ENCODE measurements around the gene SPTAN1.

The SPTAN1 gene

DNA sequence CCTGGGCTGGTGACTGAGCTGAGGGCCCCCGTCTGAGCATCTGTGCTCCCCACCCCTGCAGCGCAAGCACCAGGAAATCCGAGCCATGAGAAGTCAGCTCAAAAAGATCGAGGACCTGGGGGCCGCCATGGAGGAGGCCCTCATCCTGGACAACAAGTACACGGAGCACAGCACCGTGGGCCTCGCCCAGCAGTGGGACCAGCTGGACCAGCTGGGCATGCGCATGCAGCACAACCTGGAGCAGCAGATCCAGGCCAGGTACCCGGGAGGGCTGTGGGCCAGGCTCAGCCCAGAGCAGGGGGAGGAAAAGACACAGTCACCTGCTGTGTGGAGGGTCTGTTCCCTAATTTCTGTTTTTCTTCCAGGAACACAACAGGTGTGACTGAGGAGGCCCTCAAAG is 79.7 kb downstream of the SPTAN1 start:
- TF ChIP-seq SNAI2 (CRISPR knock-in tag; IDR thresholded peaks at IDR 0.05) (no peak), ZNF8 (CRISPR knock-in tag; IDR thresholded peaks at IDR 0.05) (no peak), RARB (CRISPR knock-in tag; IDR thresholded peaks at IDR 0.05) (no peak), BACH2 (CRISPR knock-in tag; IDR thresholded peaks at IDR 0.05; ENCODE audit: borderline replicate concordance) (no peak), ZFP30 (CRISPR knock-in tag; IDR thresholded peaks at IDR 0.05) (no peak), GLIS3 (CRISPR knock-in tag; IDR thresholded peaks at IDR 0.05) (no peak), TOX (CRISPR knock-in tag; IDR thresholded peaks at IDR 0.05; ENCODE audit: borderline replicate concordance) (no peak), ARNTL (CRISPR knock-in tag; IDR thresholded peaks at IDR 0.05; ENCODE audit: borderline replicate concordance, low read depth) (no peak), ZNF565 (CRISPR knock-in tag; conservative IDR thresholded peaks at IDR 0.05; ENCODE audit: low read depth) (no peak), CSDC2 (CRISPR knock-in tag; IDR thresholded peaks at IDR 0.05) (no peak), OSR1 (CRISPR knock-in tag; IDR thresholded peaks at IDR 0.05) (no peak), PPARA (CRISPR knock-in tag; IDR thresholded peaks at IDR 0.05; ENCODE audit: borderline replicate concordance) (no peak), ZC3H10 (CRISPR knock-in tag; IDR thresholded peaks at IDR 0.05) (no peak), ISL1 (CRISPR knock-in tag; IDR thresholded peaks at IDR 0.05) (no peak), ZNF70 (CRISPR knock-in tag; IDR thresholded peaks at IDR 0.05) (no peak), TCF4 (CRISPR knock-in tag; IDR thresholded peaks at IDR 0.05; ENCODE audit: borderline replicate concordance) (no peak)
- TF ChIP-seq, protein P1, sequence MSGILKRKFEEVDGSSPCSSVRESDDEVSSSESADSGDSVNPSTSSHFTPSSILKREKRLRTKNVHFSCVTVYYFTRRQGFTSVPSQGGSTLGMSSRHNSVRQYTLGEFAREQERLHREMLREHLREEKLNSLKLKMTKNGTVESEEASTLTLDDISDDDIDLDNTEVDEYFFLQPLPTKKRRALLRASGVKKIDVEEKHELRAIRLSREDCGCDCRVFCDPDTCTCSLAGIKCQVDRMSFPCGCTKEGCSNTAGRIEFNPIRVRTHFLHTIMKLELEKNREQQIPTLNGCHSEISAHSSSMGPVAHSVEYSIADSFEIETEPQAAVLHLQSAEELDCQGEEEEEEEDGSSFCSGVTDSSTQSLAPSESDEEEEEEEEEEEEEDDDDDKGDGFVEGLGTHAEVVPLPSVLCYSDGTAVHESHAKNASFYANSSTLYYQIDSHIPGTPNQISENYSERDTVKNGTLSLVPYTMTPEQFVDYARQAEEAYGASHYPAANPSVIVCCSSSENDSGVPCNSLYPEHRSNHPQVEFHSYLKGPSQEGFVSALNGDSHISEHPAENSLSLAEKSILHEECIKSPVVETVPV (CRISPR knock-in tag; IDR thresholded peaks at IDR 0.05), result no peak
- TF ChIP-seq, protein P2, sequence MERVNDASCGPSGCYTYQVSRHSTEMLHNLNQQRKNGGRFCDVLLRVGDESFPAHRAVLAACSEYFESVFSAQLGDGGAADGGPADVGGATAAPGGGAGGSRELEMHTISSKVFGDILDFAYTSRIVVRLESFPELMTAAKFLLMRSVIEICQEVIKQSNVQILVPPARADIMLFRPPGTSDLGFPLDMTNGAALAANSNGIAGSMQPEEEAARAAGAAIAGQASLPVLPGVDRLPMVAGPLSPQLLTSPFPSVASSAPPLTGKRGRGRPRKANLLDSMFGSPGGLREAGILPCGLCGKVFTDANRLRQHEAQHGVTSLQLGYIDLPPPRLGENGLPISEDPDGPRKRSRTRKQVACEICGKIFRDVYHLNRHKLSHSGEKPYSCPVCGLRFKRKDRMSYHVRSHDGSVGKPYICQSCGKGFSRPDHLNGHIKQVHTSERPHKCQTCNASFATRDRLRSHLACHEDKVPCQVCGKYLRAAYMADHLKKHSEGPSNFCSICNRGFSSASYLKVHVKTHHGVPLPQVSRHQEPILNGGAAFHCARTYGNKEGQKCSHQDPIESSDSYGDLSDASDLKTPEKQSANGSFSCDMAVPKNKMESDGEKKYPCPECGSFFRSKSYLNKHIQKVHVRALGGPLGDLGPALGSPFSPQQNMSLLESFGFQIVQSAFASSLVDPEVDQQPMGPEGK (CRISPR knock-in tag; IDR thresholded peaks at IDR 0.05; ENCODE audit: borderline replicate concordance), result no peak
- TF ChIP-seq, protein P3, sequence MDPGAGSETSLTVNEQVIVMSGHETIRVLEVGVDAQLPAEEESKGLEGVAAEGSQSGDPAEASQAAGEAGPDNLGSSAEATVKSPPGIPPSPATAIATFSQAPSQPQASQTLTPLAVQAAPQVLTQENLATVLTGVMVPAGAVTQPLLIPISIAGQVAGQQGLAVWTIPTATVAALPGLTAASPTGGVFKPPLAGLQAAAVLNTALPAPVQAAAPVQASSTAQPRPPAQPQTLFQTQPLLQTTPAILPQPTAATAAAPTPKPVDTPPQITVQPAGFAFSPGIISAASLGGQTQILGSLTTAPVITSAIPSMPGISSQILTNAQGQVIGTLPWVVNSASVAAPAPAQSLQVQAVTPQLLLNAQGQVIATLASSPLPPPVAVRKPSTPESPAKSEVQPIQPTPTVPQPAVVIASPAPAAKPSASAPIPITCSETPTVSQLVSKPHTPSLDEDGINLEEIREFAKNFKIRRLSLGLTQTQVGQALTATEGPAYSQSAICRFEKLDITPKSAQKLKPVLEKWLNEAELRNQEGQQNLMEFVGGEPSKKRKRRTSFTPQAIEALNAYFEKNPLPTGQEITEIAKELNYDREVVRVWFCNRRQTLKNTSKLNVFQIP (CRISPR knock-in tag; IDR thresholded peaks at IDR 0.05; ENCODE audit: borderline replicate concordance, low read depth), result no peak
- TF ChIP-seq, protein P4, sequence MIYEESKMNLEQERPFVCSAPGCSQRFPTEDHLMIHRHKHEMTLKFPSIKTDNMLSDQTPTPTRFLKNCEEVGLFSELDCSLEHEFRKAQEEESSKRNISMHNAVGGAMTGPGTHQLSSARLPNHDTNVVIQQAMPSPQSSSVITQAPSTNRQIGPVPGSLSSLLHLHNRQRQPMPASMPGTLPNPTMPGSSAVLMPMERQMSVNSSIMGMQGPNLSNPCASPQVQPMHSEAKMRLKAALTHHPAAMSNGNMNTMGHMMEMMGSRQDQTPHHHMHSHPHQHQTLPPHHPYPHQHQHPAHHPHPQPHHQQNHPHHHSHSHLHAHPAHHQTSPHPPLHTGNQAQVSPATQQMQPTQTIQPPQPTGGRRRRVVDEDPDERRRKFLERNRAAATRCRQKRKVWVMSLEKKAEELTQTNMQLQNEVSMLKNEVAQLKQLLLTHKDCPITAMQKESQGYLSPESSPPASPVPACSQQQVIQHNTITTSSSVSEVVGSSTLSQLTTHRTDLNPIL (CRISPR knock-in tag; IDR thresholded peaks at IDR 0.05; ENCODE audit: low read depth), result no peak
- ATAC-seq, result no peak

DNA sequence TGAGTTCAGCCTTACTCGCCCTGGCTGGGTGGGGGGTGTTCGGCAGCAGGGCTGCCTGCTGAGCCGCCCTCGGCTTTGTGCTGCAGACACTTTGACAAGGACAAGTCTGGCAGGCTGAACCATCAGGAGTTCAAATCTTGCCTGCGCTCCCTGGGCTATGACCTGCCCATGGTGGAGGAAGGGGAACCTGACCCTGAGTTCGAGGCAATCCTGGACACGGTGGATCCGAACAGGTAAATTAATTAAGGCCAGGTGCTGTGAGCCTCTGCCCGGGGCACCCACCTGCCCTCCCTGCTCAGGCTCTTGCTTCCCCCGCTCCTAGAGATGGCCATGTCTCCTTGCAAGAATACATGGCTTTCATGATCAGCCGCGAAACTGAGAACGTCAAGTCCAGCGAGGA is 80.1 kb downstream of the SPTAN1 start:
- ATAC-seq, result no peak
- no peak for TF ChIP-seq ZNF565 (CRISPR knock-in tag; conservative IDR thresholded peaks at IDR 0.05; ENCODE audit: low read depth)
- TF ChIP-seq RARB (CRISPR knock-in tag; IDR thresholded peaks at IDR 0.05), result no peak
- no peak for TF ChIP-seq OSR1 (CRISPR knock-in tag; IDR thresholded peaks at IDR 0.05)
- TF ChIP-seq ZNF8 (CRISPR knock-in tag; IDR thresholded peaks at IDR 0.05), result no peak

DNA sequence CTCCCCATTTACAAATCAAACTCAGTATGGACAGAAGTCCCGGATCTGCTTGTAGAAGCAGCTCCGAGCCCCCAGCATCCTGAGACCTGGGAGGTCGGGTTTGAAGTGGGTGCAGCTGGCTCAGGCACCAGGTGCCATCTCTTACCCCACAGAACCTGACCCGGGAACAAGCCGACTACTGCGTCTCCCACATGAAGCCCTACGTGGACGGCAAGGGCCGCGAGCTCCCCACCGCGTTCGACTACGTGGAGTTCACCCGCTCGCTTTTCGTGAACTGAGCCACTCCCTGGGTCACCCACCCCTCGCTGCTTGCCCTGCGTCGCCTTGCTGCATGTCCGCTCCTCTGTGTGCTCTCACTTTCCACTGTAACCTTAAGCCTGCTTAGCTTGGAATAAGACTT is 80.7 kb downstream of the SPTAN1 start:
- no peak for ATAC-seq
- TF ChIP-seq ARNTL (CRISPR knock-in tag; IDR thresholded peaks at IDR 0.05; ENCODE audit: borderline replicate concordance, low read depth) (no peak), ZFP30 (CRISPR knock-in tag; IDR thresholded peaks at IDR 0.05) (no peak), BACH2 (CRISPR knock-in tag; IDR thresholded peaks at IDR 0.05; ENCODE audit: borderline replicate concordance) (no peak), TCF4 (CRISPR knock-in tag; IDR thresholded peaks at IDR 0.05; ENCODE audit: borderline replicate concordance) (no peak), TOX (CRISPR knock-in tag; IDR thresholded peaks at IDR 0.05; ENCODE audit: borderline replicate concordance) (no peak), OSR1 (CRISPR knock-in tag; IDR thresholded peaks at IDR 0.05) (no peak), PPARA (CRISPR knock-in tag; IDR thresholded peaks at IDR 0.05; ENCODE audit: borderline replicate concordance) (no peak)
- TF ChIP-seq, protein P2 (CRISPR knock-in tag; IDR thresholded peaks at IDR 0.05; ENCODE audit: borderline replicate concordance), result no peak
- TF ChIP-seq, protein P4 (CRISPR knock-in tag; IDR thresholded peaks at IDR 0.05; ENCODE audit: low read depth), result no peak

Measured in SK-N-SH treated with all-trans-retinoic acid at 6 μM for 48 hours (cell line).